GM18520 (cell line): ENCODE results near the gene HNRNPU.

Experiments used
- ATAC-seq: cut with Tn5 transposase; IDR thresholded peaks from one replicate; pipeline ENCODE4 v1.9.1; 2021; ENCODE audit not compliant: unreplicated experiment

The HNRNPU gene

DNA sequence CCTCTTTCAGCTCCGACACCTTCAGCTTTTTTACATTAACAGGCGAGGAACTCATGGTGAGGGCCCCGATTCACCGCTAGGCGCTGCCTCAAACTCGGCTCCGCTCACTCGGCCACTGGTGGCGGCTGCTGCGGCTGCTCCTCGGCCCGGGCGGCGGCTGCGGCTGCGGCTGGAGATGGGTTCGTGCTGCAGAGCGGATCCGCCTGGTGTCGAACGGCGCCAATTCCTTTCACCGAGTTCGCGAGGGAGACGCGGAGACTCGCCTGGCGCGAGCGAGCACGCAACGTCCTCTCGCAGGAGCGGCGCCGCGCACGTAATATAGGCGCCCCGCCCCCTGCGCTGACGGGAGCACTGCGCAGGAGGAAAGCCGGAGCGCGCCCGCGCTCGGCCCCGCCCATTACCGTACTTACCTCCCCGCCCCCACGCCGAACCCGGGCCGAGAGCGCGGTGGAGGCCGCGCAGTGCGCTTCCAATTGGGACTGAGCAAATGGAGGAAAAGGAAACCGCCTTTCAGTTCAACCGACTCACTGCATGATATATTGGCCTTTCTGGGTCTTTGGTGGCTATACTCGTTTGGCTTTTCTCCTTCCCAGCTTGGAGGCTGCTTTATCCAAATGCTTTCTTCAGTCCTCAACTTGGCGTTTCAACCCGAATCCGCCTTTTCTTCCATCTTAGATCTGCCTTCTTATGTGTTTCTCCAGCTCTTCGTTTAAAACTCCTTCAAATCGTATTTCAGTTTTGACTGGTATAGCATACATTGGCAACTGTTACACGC is at the start of gene HNRNPU:
Gene HNRNPU, minus strand, starts transcription at position 291 of the 775 bp plus-strand sequence. Its CDS starts 236 bp downstream, at position 55.
- ATAC-seq: peak; percentile 57

DNA sequence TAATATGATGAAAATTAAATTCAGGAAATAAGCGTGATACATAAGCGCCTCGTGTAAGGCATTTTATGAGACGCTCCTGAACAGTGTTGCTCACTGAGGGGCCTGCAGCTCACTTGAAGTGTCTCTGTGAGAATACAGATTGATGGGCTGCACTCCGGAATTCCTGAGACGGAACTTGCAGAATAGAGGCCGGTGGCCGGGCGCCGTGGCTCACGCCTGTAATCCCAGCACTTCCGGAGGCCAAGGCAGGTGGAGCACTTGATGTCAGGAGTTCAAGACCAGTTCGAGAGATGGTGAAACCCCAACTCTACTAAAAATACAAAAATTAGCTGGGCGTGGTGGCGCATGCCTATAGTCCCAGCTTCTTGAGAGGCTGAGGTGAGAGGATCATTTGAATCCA is 49.5 kb upstream of the HNRNPU start:
- no peak for ATAC-seq

DNA sequence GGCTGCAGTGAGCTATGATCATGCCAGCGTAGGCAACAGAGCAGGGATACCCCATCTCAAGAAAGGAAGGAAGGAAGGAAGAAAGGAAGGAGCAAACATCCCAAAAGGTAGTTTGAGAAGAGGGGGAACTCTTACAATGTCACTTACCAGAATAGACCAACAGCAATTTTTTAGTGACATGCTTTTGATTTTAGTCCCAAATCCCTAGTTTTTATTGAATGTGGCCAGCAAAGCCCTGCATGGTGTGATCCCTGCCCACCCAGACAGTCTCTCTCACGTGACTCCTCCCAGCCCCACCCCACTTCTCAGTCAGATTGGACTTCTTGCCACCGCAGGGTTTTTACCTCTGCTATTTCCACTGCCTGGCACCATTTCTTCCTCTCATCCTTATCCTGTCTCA is 39.8 kb upstream of the HNRNPU start:
- no peak for ATAC-seq

DNA sequence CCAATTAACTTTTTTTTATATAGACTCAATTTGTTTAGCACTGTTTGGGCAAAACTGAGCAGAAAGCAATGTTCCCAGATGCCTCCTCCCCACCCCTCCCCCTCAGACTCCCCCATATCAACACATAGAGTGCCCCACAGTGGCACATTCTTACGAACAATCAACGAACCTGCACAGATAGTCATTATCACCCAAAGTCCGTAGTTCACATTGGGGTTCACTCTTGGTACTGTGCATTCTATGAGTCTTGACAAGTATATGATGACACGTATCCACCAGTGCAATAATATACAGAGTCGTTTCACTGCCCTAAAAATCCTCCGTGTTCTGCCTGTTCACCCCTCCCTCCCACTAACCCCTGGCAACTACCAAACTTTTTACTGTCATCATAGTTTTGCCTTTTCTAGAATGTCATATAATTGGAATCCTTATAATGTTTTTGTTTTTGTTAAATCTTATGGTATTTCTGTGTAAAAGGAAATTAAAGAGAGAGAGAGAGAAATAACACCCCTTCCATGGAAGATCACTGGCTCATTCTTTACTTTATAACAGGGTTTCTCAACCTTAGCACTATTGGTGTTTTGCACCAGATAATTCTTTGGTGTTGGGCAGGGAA is 37.2 kb upstream of the HNRNPU start:
- ATAC-seq: no peak

DNA sequence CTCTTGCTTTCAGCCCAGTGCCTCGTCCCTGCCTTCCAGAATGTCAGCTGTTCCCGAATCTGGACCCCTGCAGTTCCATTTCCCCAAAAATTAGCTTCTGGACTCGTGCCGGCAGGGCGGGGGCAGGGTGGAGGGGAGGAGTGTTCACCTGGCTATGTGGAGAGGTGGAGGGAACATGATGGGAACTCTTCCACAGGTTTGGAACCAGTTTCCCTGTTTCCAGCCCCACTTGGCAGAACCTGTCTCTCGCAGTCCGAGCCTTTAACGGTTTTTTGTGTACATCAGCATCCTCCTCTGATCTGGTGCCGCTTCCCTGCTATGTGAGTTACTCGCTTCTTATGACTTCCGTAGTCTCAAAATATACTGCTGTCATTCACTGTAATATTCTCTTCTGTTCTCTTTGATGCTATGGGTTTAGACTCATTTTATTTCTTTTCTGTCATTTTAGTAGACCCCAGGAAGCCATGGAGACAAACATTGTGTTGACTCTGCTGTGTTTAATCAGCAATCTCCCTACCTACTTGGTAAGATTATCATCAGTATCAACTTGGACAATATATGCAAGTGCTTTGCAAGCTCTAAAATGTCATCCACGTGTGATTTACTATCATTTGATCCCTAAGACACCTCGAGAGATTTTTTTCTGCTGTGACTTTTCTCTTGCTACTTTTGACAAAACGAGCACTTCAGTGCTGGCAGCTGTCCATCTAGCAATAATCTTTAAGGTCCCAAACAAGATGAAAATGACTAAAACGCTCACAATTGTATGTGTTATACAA is 33.3 kb upstream of the HNRNPU start:
- ATAC-seq: no peak

DNA sequence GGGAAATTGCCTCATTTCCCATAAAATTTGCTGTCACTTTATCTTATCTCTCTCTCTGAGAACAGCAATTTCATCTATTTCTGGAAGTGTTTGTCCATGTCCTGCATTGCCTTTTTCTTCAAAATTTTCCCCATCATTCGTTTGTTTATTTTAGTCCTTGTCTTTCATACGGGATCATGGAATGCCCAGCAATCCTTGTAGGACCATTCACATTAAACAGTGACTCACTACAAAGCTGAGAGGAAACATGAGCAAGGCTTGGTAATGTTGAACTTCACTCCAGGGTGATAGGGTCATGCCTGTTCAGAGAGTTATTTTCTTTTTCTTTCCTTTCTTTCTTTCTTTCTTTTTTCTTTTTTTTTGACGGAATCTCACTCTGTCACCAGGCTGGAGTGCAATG is 32.2 kb upstream of the HNRNPU start:
- no peak for ATAC-seq

DNA sequence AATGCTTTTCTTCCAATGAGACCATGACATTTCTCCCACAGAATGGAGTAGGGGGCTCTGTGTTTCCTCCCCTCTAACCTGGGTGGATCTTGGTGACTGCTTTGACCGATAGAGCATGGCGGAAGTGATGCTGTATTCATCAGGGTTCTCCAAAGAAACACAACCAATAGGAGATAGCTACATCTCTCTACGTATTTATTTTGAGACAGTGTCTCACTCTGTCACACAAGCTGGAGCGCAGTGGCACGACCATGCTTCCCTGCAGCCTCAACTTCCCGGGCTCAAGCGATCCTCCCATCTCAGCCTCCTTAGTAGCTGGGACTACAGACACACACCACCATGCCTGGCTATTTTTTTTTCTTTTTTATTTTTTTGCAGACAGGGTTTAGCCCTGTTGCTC is 29.5 kb upstream of the HNRNPU start:
- ATAC-seq: no peak

DNA sequence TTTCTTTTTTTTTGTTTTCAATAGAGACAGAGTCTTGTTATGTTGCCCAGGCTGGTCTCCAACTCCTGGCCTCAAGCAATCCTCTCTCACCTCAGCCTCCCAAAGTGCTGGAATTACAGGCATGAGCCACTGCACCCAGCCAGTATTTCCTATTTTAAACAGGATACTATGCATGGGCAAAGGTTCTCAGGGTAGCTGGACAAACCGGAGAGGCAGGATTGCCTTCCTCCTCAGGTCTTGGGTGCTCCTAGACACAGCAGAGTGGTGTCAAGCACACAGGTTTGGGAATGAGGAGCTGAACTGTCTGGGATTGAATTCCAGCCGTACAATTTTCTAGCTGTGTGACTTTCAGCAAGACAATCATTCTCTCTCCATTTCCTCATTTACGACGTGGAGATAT is 22.9 kb upstream of the HNRNPU start:
- ATAC-seq: no peak

DNA sequence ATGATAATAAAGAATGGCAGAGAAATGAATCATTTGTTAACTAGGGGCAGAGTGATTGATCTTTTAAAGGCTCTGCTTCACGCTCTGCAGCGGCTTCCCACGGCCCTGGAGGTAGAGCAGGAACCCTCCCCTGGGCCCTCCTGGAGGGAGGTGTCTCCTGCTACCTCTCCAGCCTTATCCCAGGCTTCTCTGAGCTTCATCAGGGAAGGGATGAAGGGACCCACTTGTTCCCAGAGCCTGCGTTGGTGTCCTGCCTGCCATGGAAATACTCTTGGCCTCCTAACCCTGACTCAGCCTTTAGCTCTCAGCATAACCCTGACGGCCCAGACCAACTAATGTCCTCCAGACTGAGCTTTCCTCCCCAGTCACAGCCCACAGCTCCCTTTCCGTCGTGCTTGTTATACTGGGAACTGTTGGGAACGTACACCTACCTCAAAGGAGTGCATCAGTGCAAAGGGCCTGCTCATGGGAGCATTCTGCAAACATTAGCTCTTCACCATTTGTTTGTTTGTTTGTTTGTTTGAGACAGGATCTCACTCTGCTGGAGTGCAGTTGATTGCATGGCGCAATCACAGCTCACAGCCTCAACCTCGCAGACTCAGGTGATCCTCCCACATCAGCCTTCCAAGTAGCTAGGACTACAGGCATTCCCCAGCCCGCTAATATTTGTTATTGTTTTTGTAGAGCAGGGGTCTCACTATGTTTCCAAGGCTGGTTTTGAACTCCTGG is 17.4 kb upstream of the HNRNPU start:
- no peak for ATAC-seq

DNA sequence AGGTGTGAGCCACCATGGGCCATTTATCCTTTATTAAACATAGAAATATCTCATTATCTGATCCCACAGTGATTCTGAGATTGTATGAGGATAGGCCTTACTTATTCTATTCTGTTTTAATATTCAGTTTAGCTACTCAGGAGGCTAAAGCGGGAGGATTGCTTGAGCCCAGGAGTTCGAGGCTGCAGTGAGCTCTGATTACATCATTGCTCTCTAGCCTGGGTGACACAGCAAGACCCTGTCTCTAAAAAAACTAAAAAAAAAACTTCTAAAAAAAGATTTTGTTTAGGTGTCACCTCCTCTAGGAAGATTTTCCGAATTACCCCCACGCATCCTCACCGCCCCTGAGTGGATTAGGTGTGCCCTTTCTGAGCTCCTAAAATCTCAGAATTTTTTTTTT is 14.3 kb upstream of the HNRNPU start:
- ATAC-seq: no peak

DNA sequence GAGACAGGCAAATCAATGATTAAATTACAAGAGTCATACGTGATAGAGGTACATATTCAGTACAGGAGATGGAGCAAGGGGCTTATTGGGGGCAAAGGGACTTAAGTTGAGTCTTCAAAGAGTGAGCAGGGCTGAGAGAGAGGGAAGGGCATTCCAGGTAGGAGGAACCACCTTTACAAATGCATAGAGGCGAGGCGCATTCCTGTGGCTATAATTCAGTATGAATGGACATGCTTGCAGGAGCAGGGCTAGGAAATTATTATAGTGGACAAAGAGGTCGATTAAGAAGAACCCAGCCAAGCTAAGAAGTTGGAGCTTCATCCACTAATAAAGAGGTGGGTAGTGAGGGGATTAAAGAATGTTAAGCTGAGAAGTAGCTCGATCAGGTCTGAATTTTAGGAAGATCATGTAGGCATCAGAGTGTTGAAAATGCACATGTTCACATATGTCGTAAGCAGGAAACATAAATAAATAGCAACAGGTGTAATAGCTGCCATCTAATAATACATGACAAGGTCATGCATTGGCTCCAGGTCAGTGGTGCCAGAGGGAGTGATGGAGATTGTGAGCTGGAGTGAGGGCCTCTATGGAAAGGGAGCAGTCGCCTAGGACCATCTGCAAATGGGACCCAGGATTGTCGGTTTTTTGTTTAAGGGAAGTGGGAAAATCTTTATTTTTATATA is 12.0 kb upstream of the HNRNPU start:
- no peak for ATAC-seq

DNA sequence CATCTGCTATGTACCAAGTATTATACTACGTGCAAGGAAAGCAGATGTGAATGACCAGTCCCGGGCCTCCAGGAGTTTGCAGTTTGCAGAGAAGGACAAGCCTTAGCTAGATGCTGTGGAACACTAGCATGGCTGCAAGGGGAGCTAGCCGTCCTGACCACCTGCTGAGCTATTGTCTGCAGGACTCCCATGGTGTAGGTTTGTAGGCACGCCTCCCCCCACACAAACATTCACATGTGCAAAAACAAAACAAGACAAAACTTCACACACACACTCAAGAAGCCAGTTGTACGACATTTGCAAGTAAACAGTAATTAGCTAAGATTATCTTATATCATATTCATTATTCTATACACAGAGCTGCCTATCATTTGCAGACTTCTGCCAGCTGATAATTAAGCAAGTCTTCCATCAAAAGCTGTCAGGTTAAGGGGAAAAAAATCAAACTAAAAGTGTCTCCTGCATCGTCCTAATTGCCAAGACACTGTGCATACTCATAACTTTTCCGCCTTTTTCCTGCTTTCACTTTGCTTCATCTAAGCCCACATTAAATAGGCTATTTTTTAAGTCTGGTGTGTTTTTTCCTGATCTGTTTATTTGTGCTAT is 10.7 kb upstream of the HNRNPU start:
- ATAC-seq: no peak

DNA sequence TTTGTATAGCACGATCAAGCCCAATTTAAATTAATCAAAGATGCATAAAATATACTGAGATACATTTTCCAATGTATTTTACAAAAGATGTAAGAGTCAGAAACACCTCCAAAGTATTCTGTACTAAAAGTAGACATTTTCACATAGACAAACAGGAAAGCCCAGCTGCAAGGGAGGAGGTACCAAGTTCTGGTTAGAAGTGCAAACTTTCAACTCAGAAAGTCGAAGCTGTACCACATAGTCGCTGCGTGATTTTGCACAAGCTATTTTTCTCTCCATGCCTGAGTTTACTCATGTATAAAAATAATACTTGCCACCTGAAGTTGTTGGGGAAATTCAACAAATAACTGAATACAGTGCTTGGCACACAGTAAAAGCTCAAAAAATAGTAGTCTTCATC is 5.6 kb upstream of the HNRNPU start:
- no peak for ATAC-seq

DNA sequence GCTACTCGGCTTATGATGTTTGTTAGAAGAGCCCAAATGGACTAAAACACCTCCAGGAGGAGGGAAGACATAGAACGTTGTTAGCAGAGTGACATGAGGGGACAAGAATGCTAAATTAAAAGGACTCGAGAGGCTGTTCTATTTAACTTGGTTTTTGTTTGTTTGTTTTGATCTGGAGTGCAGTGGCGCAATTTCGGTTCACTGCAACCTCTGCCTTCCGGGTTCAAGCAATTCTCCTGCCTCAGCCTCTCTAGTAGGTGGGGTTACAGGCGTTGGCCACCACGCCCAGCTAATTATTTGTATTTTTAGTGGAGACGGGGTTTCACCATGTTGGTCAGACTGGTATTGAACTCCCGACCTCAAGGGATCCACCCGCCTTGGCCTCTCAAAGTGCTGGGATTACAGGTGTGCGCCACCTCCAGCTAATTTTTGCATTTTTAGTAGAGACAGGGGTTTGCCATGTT is 5.1 kb upstream of the HNRNPU start:
- no peak for ATAC-seq

DNA sequence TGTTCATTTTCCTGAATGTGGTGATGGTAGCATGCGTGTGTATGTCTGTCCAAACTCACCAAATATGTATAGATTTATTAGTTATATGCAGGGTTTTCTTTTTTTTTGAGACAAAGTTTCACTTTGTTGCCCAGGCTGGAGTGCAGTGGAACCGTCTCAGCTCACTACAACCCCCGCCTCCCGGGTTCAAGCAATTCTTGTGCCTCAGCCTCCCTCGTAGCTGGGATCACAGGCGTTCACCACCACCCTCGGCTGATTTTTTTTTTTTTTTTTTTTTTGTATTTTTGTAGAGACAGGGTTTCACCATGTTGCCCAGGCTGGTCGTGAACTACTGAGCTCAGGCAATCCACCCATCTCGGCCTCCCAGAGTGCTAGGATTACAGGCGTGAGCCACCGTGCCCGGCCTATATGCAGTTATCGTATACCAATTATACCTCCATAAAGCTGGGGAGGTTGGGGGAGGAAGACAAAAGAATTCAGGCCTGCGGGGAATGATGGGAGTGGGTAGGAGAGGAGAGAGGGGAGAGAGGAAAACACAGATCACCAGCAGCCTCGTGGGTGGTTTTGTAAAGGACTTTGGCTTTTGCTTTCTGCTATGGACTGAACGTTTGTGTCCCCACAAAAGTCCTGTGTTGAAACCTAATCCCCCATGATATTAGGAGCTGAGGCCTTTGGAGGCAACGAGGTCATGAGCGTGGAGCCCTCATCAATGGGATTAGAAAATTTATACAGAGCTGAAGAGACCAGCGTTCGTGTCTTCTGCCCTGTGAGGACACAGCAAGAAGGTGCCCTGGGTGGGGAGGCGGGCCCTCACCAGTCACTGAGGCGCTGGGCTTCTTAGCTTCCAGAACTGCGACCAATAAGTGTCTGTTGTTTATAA is 4.4 kb upstream of the HNRNPU start:
- ATAC-seq: no peak

DNA sequence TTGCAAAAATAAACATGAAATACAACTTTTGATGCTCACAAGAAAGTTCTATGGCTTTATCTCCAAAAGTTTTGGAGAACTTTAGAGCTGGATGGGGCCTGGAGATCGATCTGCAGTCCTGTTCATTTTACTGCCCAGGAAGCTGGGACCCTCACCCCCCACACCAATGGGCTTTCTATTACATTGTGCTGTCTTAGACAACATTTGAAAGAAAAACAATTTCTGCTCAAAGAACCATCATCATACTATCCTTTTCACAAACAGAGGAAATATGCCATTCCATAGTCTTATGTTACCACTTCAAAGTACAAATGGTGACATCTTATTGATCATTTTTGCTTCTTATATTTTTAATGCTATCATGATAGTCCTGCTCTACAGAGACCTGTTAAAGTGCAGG is 2.0 kb upstream of the HNRNPU start:
- no peak for ATAC-seq

DNA sequence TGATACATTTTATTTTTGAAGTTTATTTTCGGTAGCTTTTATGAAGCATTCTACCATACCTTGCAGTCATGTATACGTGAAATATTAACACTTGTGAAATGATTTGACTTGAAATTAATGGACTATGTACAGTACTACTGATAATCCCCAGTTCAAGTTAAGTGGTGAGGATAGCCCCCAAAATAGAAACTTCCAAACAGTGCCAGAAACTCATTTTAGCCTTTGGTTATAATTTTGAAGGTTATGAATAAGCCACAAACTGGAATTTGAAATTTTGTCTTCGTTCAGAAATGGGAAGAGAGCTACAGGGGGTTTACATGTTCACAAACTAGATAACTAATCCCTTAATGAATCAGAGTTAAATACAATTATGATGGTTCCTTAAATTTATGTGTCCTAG is 1.5 kb upstream of the HNRNPU start:
- no peak for ATAC-seq

DNA sequence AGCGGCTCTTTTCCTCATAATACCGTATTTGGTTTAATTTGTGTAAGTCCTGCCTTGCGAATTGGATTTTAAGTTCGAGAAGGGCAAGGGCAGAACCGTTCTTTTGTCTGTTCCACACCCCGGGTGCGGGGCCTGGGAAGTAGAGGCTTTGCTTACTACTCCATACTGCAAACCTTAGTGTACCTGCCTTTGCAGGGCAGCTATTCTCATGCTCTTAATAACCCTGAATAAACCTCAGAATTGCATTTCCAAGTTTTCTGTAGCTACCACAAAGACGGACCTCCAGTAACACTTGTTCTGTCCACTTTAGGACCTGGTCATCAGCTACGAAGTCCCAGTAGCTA is 657 bp upstream of the HNRNPU start:
- ATAC-seq: no peak

DNA sequence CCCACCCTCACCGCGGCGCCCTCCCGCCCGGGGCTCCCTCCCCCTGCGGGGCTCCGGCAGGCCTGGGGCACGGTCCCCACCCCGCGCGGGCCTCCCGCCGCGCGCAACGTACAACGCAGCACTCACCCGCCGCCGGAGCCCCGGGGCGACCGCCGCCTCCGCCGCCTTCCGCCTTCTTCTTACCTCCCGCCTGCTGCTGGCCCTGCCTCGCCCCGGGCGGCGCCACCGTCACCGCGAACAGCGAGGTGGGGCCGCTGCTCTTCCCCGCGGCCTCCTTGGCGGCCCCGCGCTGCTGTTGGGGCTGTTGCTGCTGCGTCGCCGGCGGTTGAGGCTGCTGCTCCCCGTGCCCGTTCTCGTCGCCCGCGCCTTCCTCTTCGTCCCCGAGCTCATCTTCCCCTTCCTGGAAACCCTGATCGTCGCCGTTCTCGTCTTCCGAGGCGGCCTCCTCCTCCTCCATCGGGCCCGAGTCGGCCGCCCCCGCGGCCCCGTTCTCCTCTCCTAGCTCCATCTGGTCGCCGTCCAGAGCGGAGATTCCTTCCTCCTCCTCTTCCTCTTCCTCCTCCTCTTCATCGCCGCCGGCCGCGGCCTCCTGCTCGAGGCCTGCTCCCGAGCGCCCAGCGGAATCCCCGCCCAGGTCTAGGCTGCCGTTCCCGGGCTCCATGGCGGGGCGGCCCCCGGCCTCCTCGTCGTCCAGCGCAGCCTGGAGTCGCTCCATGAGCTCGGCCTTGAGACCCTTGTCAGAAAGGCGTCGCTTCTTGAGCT is 671 bp downstream of the HNRNPU start:
- no peak for ATAC-seq
